IMR-90 (cell line): ENCODE results near the gene LRRC37A2.
"Not testable (repeated sequence)": the region's sequence is repeated elsewhere in the genome, so short reads cannot be mapped to it uniquely, and the experiment has no call there.

Source experiments
- POLR2A ChIP-seq: IDR thresholded peaks from 2 replicates; pipeline ENCODE4 v1.6.1; 2012; ENCODE audit warnings: mild to moderate bottlenecking, low read depth, low read length
- TF ChIP-seq, protein P1 (sequence below): conservative IDR thresholded peaks from 2 replicates; pipeline ENCODE4 v1.5.1; 2012; ENCODE audit warnings: mild to moderate bottlenecking, low read depth, low read length, improper control_type of control experiment

- TF ChIP-seq, protein P1, sequence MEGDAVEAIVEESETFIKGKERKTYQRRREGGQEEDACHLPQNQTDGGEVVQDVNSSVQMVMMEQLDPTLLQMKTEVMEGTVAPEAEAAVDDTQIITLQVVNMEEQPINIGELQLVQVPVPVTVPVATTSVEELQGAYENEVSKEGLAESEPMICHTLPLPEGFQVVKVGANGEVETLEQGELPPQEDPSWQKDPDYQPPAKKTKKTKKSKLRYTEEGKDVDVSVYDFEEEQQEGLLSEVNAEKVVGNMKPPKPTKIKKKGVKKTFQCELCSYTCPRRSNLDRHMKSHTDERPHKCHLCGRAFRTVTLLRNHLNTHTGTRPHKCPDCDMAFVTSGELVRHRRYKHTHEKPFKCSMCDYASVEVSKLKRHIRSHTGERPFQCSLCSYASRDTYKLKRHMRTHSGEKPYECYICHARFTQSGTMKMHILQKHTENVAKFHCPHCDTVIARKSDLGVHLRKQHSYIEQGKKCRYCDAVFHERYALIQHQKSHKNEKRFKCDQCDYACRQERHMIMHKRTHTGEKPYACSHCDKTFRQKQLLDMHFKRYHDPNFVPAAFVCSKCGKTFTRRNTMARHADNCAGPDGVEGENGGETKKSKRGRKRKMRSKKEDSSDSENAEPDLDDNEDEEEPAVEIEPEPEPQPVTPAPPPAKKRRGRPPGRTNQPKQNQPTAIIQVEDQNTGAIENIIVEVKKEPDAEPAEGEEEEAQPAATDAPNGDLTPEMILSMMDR = not testable (repeated sequence)
- not testable (repeated sequence) for TF ChIP-seq POLR2A
Measured at GRCh38 chr17:46590157-46591146, 78.2 kb downstream of the LRRC37A2 start, which contains the start of gene NSF.
